Body of pancreas (tissue), 4 donors: ENCODE results near the gene AASDHPPT.

Source experiments
- POLR2A ChIP-seq, 3 donors: fragments of 450-650 bp; IDR thresholded peaks; one replicate each; pipeline ENCODE4 v1.6.1; 2016; ENCODE audit warnings: antibody characterized with exemption in 3 of 3, mild to moderate bottlenecking in 2 of 3
- TF ChIP-seq, protein P1 (sequence below), 7 experiments: fragments of 450-650 bp in 4 of 7; fragments of 200-600 bp in 3 of 7; sonication (generic) in 3 of 7; IDR thresholded peaks; one replicate each; pipeline ENCODE4 v1.5.1; 2016 to 2019; ENCODE audit warnings: antibody characterized with exemption in 7 of 7

GRCh38 chr11:106105986-106106385 is 28.5 kb downstream of the AASDHPPT start:
- TF ChIP-seq, protein P1, sequence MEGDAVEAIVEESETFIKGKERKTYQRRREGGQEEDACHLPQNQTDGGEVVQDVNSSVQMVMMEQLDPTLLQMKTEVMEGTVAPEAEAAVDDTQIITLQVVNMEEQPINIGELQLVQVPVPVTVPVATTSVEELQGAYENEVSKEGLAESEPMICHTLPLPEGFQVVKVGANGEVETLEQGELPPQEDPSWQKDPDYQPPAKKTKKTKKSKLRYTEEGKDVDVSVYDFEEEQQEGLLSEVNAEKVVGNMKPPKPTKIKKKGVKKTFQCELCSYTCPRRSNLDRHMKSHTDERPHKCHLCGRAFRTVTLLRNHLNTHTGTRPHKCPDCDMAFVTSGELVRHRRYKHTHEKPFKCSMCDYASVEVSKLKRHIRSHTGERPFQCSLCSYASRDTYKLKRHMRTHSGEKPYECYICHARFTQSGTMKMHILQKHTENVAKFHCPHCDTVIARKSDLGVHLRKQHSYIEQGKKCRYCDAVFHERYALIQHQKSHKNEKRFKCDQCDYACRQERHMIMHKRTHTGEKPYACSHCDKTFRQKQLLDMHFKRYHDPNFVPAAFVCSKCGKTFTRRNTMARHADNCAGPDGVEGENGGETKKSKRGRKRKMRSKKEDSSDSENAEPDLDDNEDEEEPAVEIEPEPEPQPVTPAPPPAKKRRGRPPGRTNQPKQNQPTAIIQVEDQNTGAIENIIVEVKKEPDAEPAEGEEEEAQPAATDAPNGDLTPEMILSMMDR (IDR thresholded peaks at IDR 0.05): no peak
- no peak for TF ChIP-seq POLR2A (IDR thresholded peaks at IDR 0.05)
